ENCODE measurements around the gene PTPRU.

Gene PTPRU

GRCh38 chr1:29343476-29343875, 107.2 kb downstream of the PTPRU start:
- no peak for DNase-seq

DNA sequence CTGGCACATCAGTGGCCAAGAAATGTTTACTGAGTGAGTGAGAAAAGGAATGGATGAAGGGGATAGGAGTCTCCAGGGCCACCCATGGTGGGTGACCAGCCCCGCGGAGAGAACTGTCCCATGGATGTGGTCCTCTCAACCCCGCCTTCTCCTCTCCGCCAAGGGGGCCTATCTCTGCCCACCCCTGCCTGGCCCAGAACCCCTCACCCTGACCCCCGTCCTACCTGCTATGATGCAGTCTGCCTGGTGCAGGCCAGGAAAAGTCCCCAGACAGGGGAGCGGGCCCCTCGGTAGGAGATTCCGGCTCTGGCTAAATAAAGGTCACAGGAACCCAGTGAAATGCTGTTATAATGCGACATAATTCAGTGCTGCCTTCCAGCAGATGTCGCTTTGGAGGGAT, 107.6 kb downstream of the PTPRU start:
- no peak for DNase-seq

DNA sequence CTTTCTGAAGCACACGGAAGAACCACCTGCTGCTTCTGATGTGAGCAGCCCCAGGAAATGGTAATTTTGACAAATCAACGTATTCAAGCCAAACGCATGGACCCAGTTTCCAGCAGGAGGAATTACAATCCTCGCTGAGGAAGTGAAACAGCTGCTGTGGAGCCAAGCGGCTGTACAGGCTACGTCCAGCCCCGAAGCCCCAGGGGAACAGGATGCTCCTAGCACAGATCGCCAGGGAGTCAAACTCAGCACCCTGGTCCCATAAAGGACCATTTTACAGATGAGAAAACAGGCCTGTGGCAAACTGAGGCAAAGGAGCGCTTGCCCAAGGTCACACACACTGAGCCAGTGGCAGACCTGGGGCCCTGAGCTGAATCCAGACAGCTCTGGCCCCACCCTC, 108.0 kb downstream of the PTPRU start:
- peak; percentile 62 for DNase-seq

- DNase-seq, result no peak
These were observed 110.3 kb downstream of the PTPRU start for GRCh38 chr1:29346576-29346975.

GRCh38 chr1:29349871-29350491, 113.7 kb downstream of the PTPRU start:
- no peak for DNase-seq

- DNase-seq, result peak; percentile 90
These were observed 116.5 kb downstream of the PTPRU start for GRCh38 chr1:29352719-29353420.

GRCh38 chr1:29354511-29355098, 118.3 kb downstream of the PTPRU start:
- no peak for DNase-seq

DNA sequence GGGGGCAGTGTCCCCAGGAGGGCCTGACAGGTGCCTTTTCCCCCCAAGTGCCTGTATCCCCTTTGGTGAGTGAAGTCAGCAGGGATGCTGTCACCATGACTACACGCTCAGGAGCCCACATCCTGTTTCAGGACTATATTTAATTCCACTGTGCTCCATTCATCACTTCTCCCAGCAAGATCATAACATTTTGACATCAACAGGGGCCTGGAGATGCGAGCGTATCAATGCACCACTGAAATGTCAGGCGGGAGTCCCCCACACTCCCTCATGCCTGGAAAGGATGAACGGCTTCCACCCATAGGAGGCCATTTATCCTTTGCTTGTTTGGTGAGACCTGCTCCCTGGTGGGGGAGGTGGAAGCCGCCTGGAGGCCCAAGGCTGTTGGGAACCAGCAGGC, 119.1 kb downstream of the PTPRU start:
- DNase-seq, result no peak

- no peak for DNase-seq
These were observed 120.3 kb downstream of the PTPRU start for GRCh38 chr1:29356663-29357062.

- no peak for DNase-seq
These were observed 121.1 kb downstream of the PTPRU start for GRCh38 chr1:29357452-29357851.

- DNase-seq, result no peak
These were observed 121.9 kb downstream of the PTPRU start for GRCh38 chr1:29358183-29358582.

DNA sequence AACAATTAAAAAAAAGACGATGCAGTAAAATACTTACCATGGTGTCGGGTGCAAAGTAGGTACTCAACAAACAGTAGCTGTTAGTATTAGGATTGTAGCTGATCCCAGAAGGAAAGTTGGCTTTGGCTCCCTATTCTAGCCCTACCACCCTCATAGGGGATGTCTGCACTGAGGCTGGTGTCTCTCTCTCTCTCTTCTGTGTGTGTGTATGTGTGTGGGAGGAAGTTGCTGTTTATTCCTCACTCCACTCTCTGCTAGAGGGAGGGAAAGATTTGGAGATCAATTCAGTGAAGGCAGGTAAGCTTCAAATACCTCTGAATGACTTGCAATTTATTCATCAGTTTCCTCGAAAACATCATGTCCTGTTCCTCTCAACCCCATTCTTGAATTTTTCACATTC, 124.4 kb downstream of the PTPRU start:
- DNase-seq, result no peak

DNA sequence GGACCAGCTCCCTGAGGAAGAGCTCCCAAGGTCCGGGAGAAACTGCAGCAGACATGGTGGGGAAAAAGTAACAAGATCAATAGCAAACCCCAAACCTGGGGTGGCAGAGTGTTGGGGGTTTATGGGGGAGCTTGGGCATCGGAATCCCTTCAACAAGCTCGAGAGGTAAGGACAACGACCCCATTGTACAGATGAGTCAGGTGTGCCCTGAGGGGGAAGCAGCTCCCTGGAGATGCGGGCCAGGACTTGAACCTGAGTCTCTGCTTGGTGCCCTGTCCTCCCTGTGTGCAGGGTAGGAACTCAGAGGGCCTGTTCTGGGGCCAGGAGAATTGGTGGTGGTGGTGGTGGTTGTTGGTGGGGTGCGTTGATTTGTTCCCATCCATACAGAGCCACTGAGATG, 125.4 kb downstream of the PTPRU start:
- no peak for DNase-seq

DNA sequence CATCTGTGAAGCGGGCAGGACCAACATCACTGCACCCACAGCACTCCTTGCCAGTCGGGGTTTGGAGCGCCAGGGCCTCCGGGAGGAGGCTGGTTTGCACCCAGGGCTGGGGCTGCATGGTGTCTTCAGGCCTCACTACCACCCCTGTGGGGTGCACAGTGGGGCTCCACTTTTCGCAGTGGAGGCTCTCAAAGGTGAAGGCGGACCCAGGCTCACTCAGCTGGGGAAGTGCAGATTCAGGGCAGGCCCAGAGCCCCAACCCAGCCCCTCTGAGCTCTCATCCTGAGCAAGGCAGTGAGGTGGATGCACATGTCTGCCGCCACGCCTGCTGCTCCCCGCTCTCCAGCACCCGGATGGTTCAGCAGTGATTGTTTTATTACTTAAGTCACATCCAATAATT, 125.8 kb downstream of the PTPRU start:
- DNase-seq, result no peak

DNA sequence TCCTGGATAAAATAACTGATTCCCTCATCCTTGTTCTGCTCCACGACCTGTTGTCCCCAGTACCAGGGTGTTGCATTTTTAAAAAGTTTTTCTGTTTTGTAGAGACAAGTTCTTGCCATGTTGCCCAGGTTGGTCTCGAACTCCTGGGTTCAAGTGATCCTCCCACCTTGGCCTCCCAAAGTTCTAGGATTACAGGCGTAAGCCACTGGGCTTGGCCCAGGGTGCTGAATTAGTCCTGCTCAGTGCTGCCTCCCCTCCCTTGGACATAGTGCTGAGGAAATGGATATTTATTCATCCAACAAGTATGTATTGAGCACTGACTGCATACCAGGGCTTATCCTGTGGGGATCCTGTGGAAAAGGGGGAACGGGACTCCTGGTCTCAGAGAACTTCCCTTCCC, 126.4 kb downstream of the PTPRU start:
- no peak for DNase-seq

GRCh38 chr1:29363536-29363935, 127.2 kb downstream of the PTPRU start:
- DNase-seq, result no peak

DNA sequence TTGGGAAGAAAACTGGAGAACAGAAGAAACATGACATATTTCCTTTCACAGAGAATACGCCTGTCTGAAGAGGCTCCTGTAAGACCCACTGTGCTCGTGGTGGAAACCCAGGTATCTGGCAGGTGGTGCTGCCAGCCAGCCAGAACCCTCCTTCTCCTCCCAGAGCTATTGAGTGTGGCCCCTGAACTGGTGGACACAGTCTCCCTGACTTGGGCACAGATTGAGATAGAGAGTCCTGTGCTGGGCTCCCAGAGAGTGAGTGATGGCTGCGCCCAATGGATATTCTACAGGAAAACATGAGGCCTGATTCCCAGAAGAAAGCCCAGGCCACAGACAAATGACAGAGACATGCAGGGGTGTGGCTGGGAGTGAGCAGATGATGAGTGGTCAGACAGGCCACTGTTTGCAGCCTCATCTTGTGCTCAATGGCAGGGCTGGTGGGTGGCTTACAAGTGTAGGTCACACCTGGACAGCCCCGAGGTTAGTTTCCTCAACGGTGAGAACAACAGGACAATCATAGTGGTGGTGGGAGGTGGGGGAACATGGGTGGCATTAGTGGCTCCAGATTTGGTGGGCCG, 127.9 kb downstream of the PTPRU start:
- DNase-seq, result no peak

DNA sequence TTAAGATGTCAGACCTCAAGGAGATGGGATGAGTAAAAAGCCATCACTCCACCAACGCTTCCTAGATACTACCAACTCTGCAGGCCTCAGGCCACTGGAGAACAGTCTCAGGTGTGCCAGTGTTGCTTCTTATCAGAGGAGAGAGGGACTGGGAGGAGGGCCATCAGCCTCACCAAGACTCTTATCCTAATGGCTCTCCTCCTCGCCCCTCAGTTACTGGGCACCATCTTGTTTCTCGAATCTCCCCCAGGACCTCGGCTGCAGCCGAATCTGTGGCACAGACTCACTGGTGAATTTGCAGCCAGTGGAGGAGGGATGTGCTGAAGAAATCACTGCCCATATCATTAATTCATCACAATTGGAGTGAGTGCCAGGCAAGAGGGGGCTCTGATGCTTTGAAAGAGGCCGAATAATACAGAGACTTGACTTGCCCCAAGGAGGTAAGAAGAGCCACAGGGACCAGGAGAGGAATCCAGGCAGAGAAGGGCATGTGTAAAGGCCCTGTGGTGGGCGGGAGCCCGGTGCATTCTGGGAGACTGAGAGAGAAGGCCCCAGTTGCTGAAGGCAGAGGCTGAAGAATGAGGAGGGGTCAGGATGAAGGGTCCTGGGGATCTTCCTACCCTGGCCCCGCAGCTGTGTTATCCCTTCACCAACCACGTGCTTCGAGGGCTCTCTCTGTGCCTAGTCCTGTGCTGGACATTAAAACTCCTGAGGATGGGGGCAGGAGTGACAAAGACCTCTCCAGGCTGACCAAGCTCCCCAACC, 129.8 kb downstream of the PTPRU start:
- DNase-seq, result no peak

GRCh38 chr1:29368936-29369932, 132.9 kb downstream of the PTPRU start:
- peak; percentile 48 for DNase-seq

DNA sequence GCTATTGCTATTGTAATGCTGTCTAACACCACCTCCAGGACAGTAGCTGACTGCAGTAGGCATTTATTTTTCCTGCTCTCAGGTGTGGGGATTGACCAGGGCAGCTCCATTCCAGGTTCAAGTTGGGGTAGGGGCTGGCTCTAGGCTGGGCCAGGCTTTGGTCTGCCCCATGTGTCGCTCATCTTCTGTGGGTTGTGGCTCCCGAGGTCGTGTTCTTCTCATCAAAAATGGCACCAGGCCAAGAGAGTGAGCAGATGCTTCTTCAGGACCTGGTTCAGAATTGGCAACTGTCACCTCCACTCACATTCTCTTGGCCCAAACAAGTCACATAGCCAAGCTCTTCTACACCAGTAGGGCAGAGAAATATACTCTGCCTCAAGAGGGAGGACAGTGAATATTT, 133.7 kb downstream of the PTPRU start:
- DNase-seq, result no peak

DNA sequence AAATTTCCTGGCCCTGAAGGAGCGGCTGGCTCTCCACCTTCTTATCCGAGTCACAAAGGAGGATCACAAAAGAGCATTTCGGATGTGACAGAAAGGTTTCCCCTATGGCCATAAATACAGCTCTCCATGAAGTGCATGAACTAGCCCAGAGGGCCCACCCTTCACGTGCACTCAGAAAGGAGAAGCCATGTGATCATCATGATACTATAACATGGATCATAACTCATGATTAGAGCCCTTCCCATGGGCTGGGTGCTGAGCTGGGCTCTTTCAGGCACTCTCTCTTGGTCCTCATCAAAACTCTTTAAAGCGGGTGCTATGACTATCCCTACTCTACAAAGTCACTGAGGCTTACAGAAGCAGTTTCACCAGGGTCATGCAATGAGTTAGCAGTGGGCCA, 135.0 kb downstream of the PTPRU start:
- DNase-seq, result no peak

DNA sequence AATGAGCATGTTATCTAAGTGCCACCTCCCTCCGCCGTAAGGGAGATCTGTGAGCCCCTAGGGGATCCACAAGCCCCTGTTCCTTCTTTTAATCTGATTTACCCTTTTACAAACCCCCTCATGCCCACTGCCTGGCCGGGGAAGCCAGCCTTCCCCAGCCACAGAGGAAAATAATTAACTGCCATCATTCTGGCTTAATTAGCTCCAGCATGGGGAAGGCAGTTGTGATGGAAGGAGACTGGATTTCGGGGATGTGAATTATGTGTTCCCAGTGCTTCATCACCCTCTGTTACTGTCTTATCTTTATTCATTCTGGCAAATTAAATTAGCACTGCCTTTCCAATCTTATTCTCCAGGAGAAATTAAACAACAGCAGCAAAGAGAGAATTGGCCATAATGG, 135.8 kb downstream of the PTPRU start:
- DNase-seq, result peak; percentile 61
